ENCODE data around the gene COPG2. TPM values are rescaled to one million over a fixed set of nuclear protein-coding genes. Genes with fewer than 3 reads are reported as not detected.
"Not testable (repeated sequence)": the region's sequence is repeated elsewhere in the genome, so short reads cannot be mapped to it uniquely, and the experiment has no call there.

The COPG2 gene
- total RNA-seq, 1 experiment from 2014 or later: 77.7 TPM

- Histone ChIP-seq H3K23ac (ENCODE audit: insufficient read length, low read depth, low read length) (no peak overlapping the region), H3K9ac (ENCODE audit: extremely low read depth, insufficient read length, low read length) (no peak overlapping the region), H3K56ac (ENCODE audit: insufficient read length, low read depth, low read length) (no peak overlapping the region), H2AK5ac (ENCODE audit: insufficient read length, low read length) (no peak overlapping the region), H4K5ac (ENCODE audit: insufficient read length, low read depth, low read length) (no peak overlapping the region), H3T11ph (ENCODE audit: low read length) (no peak overlapping the region), H2BK12ac (ENCODE audit: insufficient read length, low read depth, low read length) (no peak overlapping the region), H3K4me2 (ENCODE audit: insufficient read depth, insufficient read length, low read length) (no peak overlapping the region), H3K27me3 (ENCODE audit: insufficient read depth, low read length) (no peaks in the 10 kb centered on the region), H3K23me2 (ENCODE audit: insufficient read length, low read depth, low read length, poor library complexity, severe bottlenecking) (no peaks in the 10 kb centered on the region), H3K79me1 (ENCODE audit: insufficient read depth, low read depth, low read length, poor library complexity, severe bottlenecking) (no peaks in the 10 kb centered on the region), H2AFZ (ENCODE audit: low read length) (no peak overlapping the region), H2BK20ac (ENCODE audit: low read depth, low read length, poor library complexity, severe bottlenecking) (no peak overlapping the region), H3K27ac (ENCODE audit: insufficient read length, low read depth, low read length) (no peak overlapping the region), H4K91ac (ENCODE audit: insufficient read length, low read depth, low read length) (no peak overlapping the region), H3K79me2 (ENCODE audit: insufficient read depth, low read length) (no peaks in the 10 kb centered on the region), H2BK5ac (ENCODE audit: insufficient read length, low read length) (no peak overlapping the region), H2BK120ac (ENCODE audit: low read depth, low read length, poor library complexity, severe bottlenecking) (no peak overlapping the region), H3K9me3 (ENCODE audit: control insufficient read depth, low read depth, low read length) (no peaks in the 10 kb centered on the region), H3K18ac (ENCODE audit: insufficient read length, low read depth, low read length) (no peak overlapping the region), H4K8ac (replicated peaks; ENCODE audit: insufficient read length, low read depth, low read length) (no peak overlapping the region), H3K4ac (ENCODE audit: low read depth, low read length) (no peak overlapping the region), H2BK15ac (ENCODE audit: low read depth, low read length) (no peak overlapping the region), H3K4me1 (ENCODE audit: insufficient read depth, low read length) (no peaks in the 10 kb centered on the region), H4K20me1 (ENCODE audit: control insufficient read depth, insufficient read depth, insufficient read length) (no peaks in the 10 kb centered on the region), H3K14ac (ENCODE audit: insufficient read depth, low read length) (no peak overlapping the region)
- H3K4me3 Mint-ChIP-seq: no peak overlapping the region
- H3K36me3 Mint-ChIP-seq (ENCODE audit: insufficient read depth in 1 of 3, low read depth in 3 of 3): peaks cover 0 to 5% (median 0%) of the 10 kb centered on the region in 3 experiments; a peak in 2 of 7 replicates
- no peaks in the 10 kb centered on the region for H3K27me3 Mint-ChIP-seq (ENCODE audit: low read depth)
- no peaks in the 10 kb centered on the region for H3K4me1 Mint-ChIP-seq
- WGBS (ENCODE audit: extremely low coverage, insufficient read length, low lambda C conversion rate): no CpG with 5 or more reads among the region's 5 CpGs
- DNase-seq: no peak
- no peaks in the 10 kb centered on the region for H3K9me3 Mint-ChIP-seq
- no peak overlapping the region for H3K27ac Mint-ChIP-seq
- TF ChIP-seq, protein P1, sequence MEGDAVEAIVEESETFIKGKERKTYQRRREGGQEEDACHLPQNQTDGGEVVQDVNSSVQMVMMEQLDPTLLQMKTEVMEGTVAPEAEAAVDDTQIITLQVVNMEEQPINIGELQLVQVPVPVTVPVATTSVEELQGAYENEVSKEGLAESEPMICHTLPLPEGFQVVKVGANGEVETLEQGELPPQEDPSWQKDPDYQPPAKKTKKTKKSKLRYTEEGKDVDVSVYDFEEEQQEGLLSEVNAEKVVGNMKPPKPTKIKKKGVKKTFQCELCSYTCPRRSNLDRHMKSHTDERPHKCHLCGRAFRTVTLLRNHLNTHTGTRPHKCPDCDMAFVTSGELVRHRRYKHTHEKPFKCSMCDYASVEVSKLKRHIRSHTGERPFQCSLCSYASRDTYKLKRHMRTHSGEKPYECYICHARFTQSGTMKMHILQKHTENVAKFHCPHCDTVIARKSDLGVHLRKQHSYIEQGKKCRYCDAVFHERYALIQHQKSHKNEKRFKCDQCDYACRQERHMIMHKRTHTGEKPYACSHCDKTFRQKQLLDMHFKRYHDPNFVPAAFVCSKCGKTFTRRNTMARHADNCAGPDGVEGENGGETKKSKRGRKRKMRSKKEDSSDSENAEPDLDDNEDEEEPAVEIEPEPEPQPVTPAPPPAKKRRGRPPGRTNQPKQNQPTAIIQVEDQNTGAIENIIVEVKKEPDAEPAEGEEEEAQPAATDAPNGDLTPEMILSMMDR (conservative IDR thresholded peaks at IDR 0.05): no peak
Measured at GRCh38 chr7:130524628-130525027, 143.9 kb downstream of the COPG2 start.

GRCh38 chr7:130523519-130524125, 144.9 kb downstream of the COPG2 start:
- H4K5ac ChIP-seq (ENCODE audit: insufficient read length, low read depth, low read length); H4K91ac ChIP-seq (ENCODE audit: insufficient read length, low read depth, low read length); H3K36me3 Mint-ChIP-seq (ENCODE audit: insufficient read depth in 1 of 3, low read depth in 3 of 3); H3K4me1 ChIP-seq (ENCODE audit: insufficient read depth, low read length); H3K23me2 ChIP-seq (ENCODE audit: insufficient read length, low read depth, low read length, poor library complexity, severe bottlenecking); H2BK12ac ChIP-seq (ENCODE audit: insufficient read length, low read depth, low read length); H2BK5ac ChIP-seq (ENCODE audit: insufficient read length, low read length); H3K27me3 ChIP-seq (ENCODE audit: insufficient read depth, low read length); H3K4me1 Mint-ChIP-seq; H4K8ac ChIP-seq (replicated peaks; ENCODE audit: insufficient read length, low read depth, low read length); H2BK120ac ChIP-seq (ENCODE audit: low read depth, low read length, poor library complexity, severe bottlenecking); H3K27ac Mint-ChIP-seq; H3K23ac ChIP-seq (ENCODE audit: insufficient read length, low read depth, low read length); H2AFZ ChIP-seq (ENCODE audit: low read length); H4K20me1 ChIP-seq (ENCODE audit: control insufficient read depth, insufficient read depth, insufficient read length); H3K27me3 Mint-ChIP-seq (ENCODE audit: low read depth); H3K79me1 ChIP-seq (ENCODE audit: insufficient read depth, low read depth, low read length, poor library complexity, severe bottlenecking); H2BK20ac ChIP-seq (ENCODE audit: low read depth, low read length, poor library complexity, severe bottlenecking); H3K18ac ChIP-seq (ENCODE audit: insufficient read length, low read depth, low read length); H3K56ac ChIP-seq (ENCODE audit: insufficient read length, low read depth, low read length); H3K14ac ChIP-seq (ENCODE audit: insufficient read depth, low read length); H2AK5ac ChIP-seq (ENCODE audit: insufficient read length, low read length); H3K79me2 ChIP-seq (ENCODE audit: insufficient read depth, low read length); H3K4me2 ChIP-seq (ENCODE audit: insufficient read depth, insufficient read length, low read length); DNase-seq; H2BK15ac ChIP-seq (ENCODE audit: low read depth, low read length); H3T11ph ChIP-seq (ENCODE audit: low read length); H3K27ac ChIP-seq (ENCODE audit: insufficient read length, low read depth, low read length); H3K4ac ChIP-seq (ENCODE audit: low read depth, low read length); H3K4me3 Mint-ChIP-seq; H3K9ac ChIP-seq (ENCODE audit: extremely low read depth, insufficient read length, low read length); H3K9me3 Mint-ChIP-seq; H3K9me3 ChIP-seq (ENCODE audit: control insufficient read depth, low read depth, low read length): not testable (repeated sequence)
- no CpG with 5 or more reads among the region's 17 CpGs for WGBS (ENCODE audit: extremely low coverage, insufficient read length, low lambda C conversion rate)
